HCT116 (cell line): ENCODE measurements around the gene RNF130. TPM values are rescaled to one million over a fixed set of nuclear protein-coding genes. Genes with fewer than 3 reads are reported as not detected.

Source experiments
- ATAC-seq: fragments of 200-7000 bp; cut with Tn5 transposase; 2 replicates; pipeline ENCODE4 v1.9.1; 2020; ENCODE audit warnings: mild to moderate bottlenecking, moderate library complexity
- BruUV-seq: library from RNA; stranded (reverse); fragments of 400-500 nt; replicated peaks from 2 replicates; lab custom pipeline; 2021; lab: Mats Ljungman, UMichigan
- CTCF ChIA-PET: fragments of 300-600 bp; sonication (Branson Sonifier 250); formaldehyde crosslinking; loops from one replicate; lab custom pipeline; 2021; ENCODE audit warnings: antibody characterized with exemption; lab: Charles Lee
- POLR2A ChIA-PET: fragments of 300-600, 350-600 bp; sonication (Branson Sonifier 250); formaldehyde crosslinking; loops from one replicate; lab custom pipeline; 2021; ENCODE audit warnings: antibody characterized with exemption; lab: Charles Lee
- RAD21 ChIA-PET, 2 experiments: fragments of 300-600 bp; sonication (Branson Sonifier 250); formaldehyde crosslinking; loops; one replicate each; lab custom pipeline; 2023; ENCODE audit warnings: low total read pairs in 2 of 2; ENCODE audit not compliant: uncharacterized antibody in 2 of 2, unreplicated experiment in 2 of 2, low non-redundant PET in 1 of 2; lab: Charles Lee
- DNase-seq: peaks from one replicate; pipeline ENCODE4 v3.0.0-alpha.2; 2010; ENCODE audit warnings: low read depth, low spot score
- H2AFZ ChIP-seq: fragments of 200-600 bp; shearing (Covaris generic), sonication (generic); 2 replicates; pipeline ENCODE4 v1.6.1; 2017; ENCODE audit warnings: low read depth, mixed run types, mixed read lengths, antibody characterized with exemption, low read length; ENCODE audit not compliant: poor library complexity, severe bottlenecking
- H3K27ac ChIP-seq: 2 replicates; pipeline ENCODE4 v1.5.1; 2012; ENCODE audit warnings: low read depth, low read length
- H3K27me3 ChIP-seq: fragments of 200-600 bp; sonication (generic); 2 replicates; pipeline ENCODE4 v1.6.1; 2016; ENCODE audit warnings: mixed run types, low read length, mixed read lengths; ENCODE audit not compliant: insufficient read depth
- H3K36me3 ChIP-seq, 2 experiments: fragments of 200-500 bp in 1 of 2; fragments of 200-600 bp in 1 of 2; sonication (Bioruptor generic) in 1 of 2; sonication (generic) in 1 of 2; 2 replicates each; pipeline versions ENCODE4 v1.5.1 to v1.6.1; 2014 to 2016; ENCODE audit warnings: low read length in 2 of 2, inconsistent platforms in 1 of 2, mixed read lengths in 1 of 2, mixed run types in 1 of 2; ENCODE audit not compliant: insufficient read depth in 2 of 2, control insufficient read depth in 1 of 2
- H3K4me1 ChIP-seq, 2 experiments: fragments of 200-600 bp in 1 of 2; sonication (generic) in 1 of 2; 2 replicates each; pipeline versions ENCODE4 v1.5.1 to v1.6.1; 2012 to 2017; ENCODE audit warnings: low read length in 2 of 2, inconsistent platforms in 1 of 2, mild to moderate bottlenecking in 1 of 2, mixed read lengths in 1 of 2, mixed run types in 1 of 2, moderate library complexity in 1 of 2; ENCODE audit not compliant: insufficient read depth in 2 of 2, control insufficient read depth in 1 of 2
- H3K4me2 ChIP-seq: fragments of 200-600 bp; sonication (generic); 2 replicates; pipeline ENCODE4 v1.6.1; 2017; ENCODE audit warnings: mixed run types, low read length, mixed read lengths
- H3K4me3 ChIP-seq, 2 experiments: fragments of 200-600 bp in 1 of 2; sonication (generic) in 1 of 2; replicated peaks in 1 of 2; 2 replicates each; pipeline ENCODE4 v1.5.1; 2011 to 2016; ENCODE audit warnings: low read length in 2 of 2, control low read depth in 1 of 2, low read depth in 1 of 2, mild to moderate bottlenecking in 1 of 2, mixed read lengths in 1 of 2, mixed run types in 1 of 2
- H3K79me2 ChIP-seq: fragments of 200-600 bp; sonication (generic); 2 replicates; pipeline ENCODE4 v1.6.1; 2017; ENCODE audit warnings: mild to moderate bottlenecking, mixed run types, low read length, moderate library complexity, mixed read lengths; ENCODE audit not compliant: insufficient read depth
- H3K9ac ChIP-seq: fragments of 200-600 bp; sonication (generic); 2 replicates; pipeline ENCODE4 v1.6.1; 2016; ENCODE audit warnings: low read length, mixed read lengths
- H3K9me2 ChIP-seq: fragments of 200-600 bp; sonication (generic), shearing (Covaris generic); 2 replicates; pipeline ENCODE4 v1.6.1; 2017; ENCODE audit warnings: mixed run types, mild to moderate bottlenecking, moderate library complexity; ENCODE audit not compliant: insufficient read depth
- H3K9me3 ChIP-seq, 2 experiments: fragments of 200-500 bp in 1 of 2; fragments of 200-600 bp in 1 of 2; sonication (Bioruptor generic) in 1 of 2; sonication (generic) in 1 of 2; 2 replicates each; pipeline ENCODE4 v1.6.1; 2014 to 2017; ENCODE audit warnings: low read length in 2 of 2, mixed read lengths in 2 of 2, inconsistent platforms in 1 of 2, low read depth in 1 of 2, mild to moderate bottlenecking in 1 of 2, mixed run types in 1 of 2, moderate library complexity in 1 of 2; ENCODE audit not compliant: control insufficient read depth in 1 of 2, insufficient read depth in 1 of 2
- H4K20me1 ChIP-seq: fragments of 200-600 bp; sonication (generic), shearing (Covaris generic); 2 replicates; pipeline ENCODE4 v1.6.1; 2017; ENCODE audit warnings: mixed run types, mild to moderate bottlenecking, moderate library complexity; ENCODE audit not compliant: insufficient read depth
- CEBPB ChIP-seq: IDR thresholded peaks from 2 replicates; pipeline ENCODE4 v1.6.1; 2012; ENCODE audit warnings: low read depth
- EZH2 ChIP-seq: fragments of 200-600 bp; sonication (generic); IDR thresholded peaks from 2 replicates; pipeline ENCODE4 v1.6.1; 2017; ENCODE audit warnings: antibody characterized with exemption, mixed run types
- EZH2phosphoT487 ChIP-seq: fragments of 200-600 bp; IDR thresholded peaks from 2 replicates; pipeline ENCODE4 v1.6.1; 2018; ENCODE audit warnings: antibody characterized with exemption, borderline replicate concordance
- JUND ChIP-seq: IDR thresholded peaks from 2 replicates; pipeline ENCODE4 v1.6.1; 2012
- POLR2AphosphoS5 ChIP-seq: IDR thresholded peaks from 2 replicates; pipeline ENCODE4 v1.6.1; 2011; ENCODE audit warnings: mild to moderate bottlenecking, low read depth, low read length, moderate library complexity
- RAD21 ChIP-seq: IDR thresholded peaks from 2 replicates; pipeline ENCODE4 v1.6.1; 2012; ENCODE audit warnings: low read depth, mild to moderate bottlenecking
- YY1 ChIP-seq: IDR thresholded peaks from 2 replicates; pipeline ENCODE4 v1.6.1; 2011; ENCODE audit warnings: low read length, low read depth, moderate library complexity, mild to moderate bottlenecking; ENCODE audit not compliant: insufficient replicate concordance; ENCODE audit errors: extremely low read depth
- ZBTB33 ChIP-seq: IDR thresholded peaks from 2 replicates; pipeline ENCODE4 v1.6.1; 2011; ENCODE audit warnings: mild to moderate bottlenecking, low read length, moderate library complexity; ENCODE audit not compliant: insufficient replicate concordance; ENCODE audit errors: extremely low read depth
- ZFX ChIP-seq: fragments of 450-650 bp; IDR thresholded peaks from 2 replicates; pipeline ENCODE4 v1.6.1; 2017
- intact Hi-C: fragments of 100-400 bp; cut with micrococcal nuclease; formaldehyde crosslinking; loops from 2 replicates; pipeline ENCODE4 v1.10.0; 2022
- total RNA-seq: library from RNA; stranded (reverse); gene quantifications from one replicate; pipeline ENCODE4 v1.2.1, GENCODE V29; 2021; ENCODE audit not compliant: unreplicated experiment
- TF ChIP-seq, protein P1 (sequence below): IDR thresholded peaks from 2 replicates; pipeline ENCODE4 v1.6.1; 2012
- TF ChIP-seq, protein P2 (sequence below): IDR thresholded peaks from 2 replicates; pipeline ENCODE4 v1.6.1; 2012; ENCODE audit warnings: low read depth

The RNF130 gene
- total RNA-seq, 1 experiment from 2014 or later, result 34.9 TPM

- Histone ChIP-seq H2AFZ (no peak overlapping the region), H3K79me2 (no peaks in the 10 kb centered on the region), H3K4me2 (no peak overlapping the region), H3K9me3 (no peaks in the 10 kb centered on the region), H4K20me1 (no peaks in the 10 kb centered on the region), H3K9ac (no peak overlapping the region), H3K27ac (no peak overlapping the region), H3K27me3 (no peaks in the 10 kb centered on the region), H3K4me3 (no peak overlapping the region), H3K36me3 (no peaks in the 10 kb centered on the region), H3K4me1 (peaks cover 16 to 24% of the 10 kb centered on the region in 2 experiments; a peak in 3 of 4 replicates), H3K9me2 (no peaks in the 10 kb centered on the region)
- ATAC-seq, result no peak
- ChIA-PET CTCF (no interaction called here), POLR2A (no interaction called here), RAD21 (no interaction called here)
- DNase-seq, result no peak
- BruUV-seq, result no TSS peak
- TF ChIP-seq RAD21 (no peak), CEBPB (no peak), EZH2phosphoT487 (no peak), ZBTB33 (no peak), ZFX (no peak), POLR2AphosphoS5 (no peak), JUND (no peak), YY1 (no peak), EZH2 (no peak)
- TF ChIP-seq, protein P1, sequence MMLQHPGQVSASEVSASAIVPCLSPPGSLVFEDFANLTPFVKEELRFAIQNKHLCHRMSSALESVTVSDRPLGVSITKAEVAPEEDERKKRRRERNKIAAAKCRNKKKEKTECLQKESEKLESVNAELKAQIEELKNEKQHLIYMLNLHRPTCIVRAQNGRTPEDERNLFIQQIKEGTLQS, result no peak
- TF ChIP-seq, protein P2, sequence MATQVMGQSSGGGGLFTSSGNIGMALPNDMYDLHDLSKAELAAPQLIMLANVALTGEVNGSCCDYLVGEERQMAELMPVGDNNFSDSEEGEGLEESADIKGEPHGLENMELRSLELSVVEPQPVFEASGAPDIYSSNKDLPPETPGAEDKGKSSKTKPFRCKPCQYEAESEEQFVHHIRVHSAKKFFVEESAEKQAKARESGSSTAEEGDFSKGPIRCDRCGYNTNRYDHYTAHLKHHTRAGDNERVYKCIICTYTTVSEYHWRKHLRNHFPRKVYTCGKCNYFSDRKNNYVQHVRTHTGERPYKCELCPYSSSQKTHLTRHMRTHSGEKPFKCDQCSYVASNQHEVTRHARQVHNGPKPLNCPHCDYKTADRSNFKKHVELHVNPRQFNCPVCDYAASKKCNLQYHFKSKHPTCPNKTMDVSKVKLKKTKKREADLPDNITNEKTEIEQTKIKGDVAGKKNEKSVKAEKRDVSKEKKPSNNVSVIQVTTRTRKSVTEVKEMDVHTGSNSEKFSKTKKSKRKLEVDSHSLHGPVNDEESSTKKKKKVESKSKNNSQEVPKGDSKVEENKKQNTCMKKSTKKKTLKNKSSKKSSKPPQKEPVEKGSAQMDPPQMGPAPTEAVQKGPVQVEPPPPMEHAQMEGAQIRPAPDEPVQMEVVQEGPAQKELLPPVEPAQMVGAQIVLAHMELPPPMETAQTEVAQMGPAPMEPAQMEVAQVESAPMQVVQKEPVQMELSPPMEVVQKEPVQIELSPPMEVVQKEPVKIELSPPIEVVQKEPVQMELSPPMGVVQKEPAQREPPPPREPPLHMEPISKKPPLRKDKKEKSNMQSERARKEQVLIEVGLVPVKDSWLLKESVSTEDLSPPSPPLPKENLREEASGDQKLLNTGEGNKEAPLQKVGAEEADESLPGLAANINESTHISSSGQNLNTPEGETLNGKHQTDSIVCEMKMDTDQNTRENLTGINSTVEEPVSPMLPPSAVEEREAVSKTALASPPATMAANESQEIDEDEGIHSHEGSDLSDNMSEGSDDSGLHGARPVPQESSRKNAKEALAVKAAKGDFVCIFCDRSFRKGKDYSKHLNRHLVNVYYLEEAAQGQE, result no peak
- intact Hi-C loops, result loop anchor here (10.0 kb wide), 1 partner anchor 184 kb away; the partner anchor contains the start of gene TBC1D9B
Measured at GRCh38 chr5:180088561-180088960, 17.0 kb upstream of the RNF130 start.
